ENCODE measurements around the gene CEMIP.
"Not testable (repeated sequence)": the region's sequence is repeated elsewhere in the genome, so short reads cannot be mapped to it uniquely, and the experiment has no call there.

Gene CEMIP

GRCh38 chr15:80934761-80935221, 155.6 kb downstream of the CEMIP start:
- DNase-seq: no peak

GRCh38 chr15:80936288-80937078, 157.3 kb downstream of the CEMIP start:
- DNase-seq: no peak

- DNase-seq: no peak
Measured at GRCh38 chr15:80937718-80938117, 158.5 kb downstream of the CEMIP start.

- no peak for DNase-seq
Measured at GRCh38 chr15:80939216-80939615, 160.0 kb downstream of the CEMIP start.

GRCh38 chr15:80940331-80940730, 161.2 kb downstream of the CEMIP start:
- DNase-seq: no peak

GRCh38 chr15:80940851-80941250, 161.7 kb downstream of the CEMIP start:
- no peak for DNase-seq

GRCh38 chr15:80942266-80942665, 163.1 kb downstream of the CEMIP start:
- no peak for DNase-seq

- no peak for DNase-seq
Measured at GRCh38 chr15:80942746-80943565, 163.8 kb downstream of the CEMIP start.

- no peak for DNase-seq
Measured at GRCh38 chr15:80944818-80945217, 165.6 kb downstream of the CEMIP start.

GRCh38 chr15:80945605-80946004, 166.4 kb downstream of the CEMIP start:
- no peak for DNase-seq

- DNase-seq: no peak
Measured at GRCh38 chr15:80946576-80946975, 167.4 kb downstream of the CEMIP start.

- DNase-seq: no peak
Measured at GRCh38 chr15:80948651-80949292, 169.6 kb downstream of the CEMIP start.

- DNase-seq: no peak
Measured at GRCh38 chr15:80949756-80950155, 170.6 kb downstream of the CEMIP start.

- DNase-seq: no peak
Measured at GRCh38 chr15:80950291-80951078, 171.3 kb downstream of the CEMIP start.

- DNase-seq: no peak
Measured at GRCh38 chr15:80951941-80952340, 172.8 kb downstream of the CEMIP start.

- DNase-seq: no peak
Measured at GRCh38 chr15:80953001-80953952, 174.1 kb downstream of the CEMIP start.

GRCh38 chr15:80953953-80954778, 175.0 kb downstream of the CEMIP start:
- no peak for DNase-seq

GRCh38 chr15:80955571-80956452, 176.6 kb downstream of the CEMIP start:
- DNase-seq: not testable (repeated sequence)

GRCh38 chr15:80957556-80957955, 178.4 kb downstream of the CEMIP start:
- DNase-seq: no peak
